ENCODE measurements around the gene CC2D1A.

The CC2D1A gene

DNA sequence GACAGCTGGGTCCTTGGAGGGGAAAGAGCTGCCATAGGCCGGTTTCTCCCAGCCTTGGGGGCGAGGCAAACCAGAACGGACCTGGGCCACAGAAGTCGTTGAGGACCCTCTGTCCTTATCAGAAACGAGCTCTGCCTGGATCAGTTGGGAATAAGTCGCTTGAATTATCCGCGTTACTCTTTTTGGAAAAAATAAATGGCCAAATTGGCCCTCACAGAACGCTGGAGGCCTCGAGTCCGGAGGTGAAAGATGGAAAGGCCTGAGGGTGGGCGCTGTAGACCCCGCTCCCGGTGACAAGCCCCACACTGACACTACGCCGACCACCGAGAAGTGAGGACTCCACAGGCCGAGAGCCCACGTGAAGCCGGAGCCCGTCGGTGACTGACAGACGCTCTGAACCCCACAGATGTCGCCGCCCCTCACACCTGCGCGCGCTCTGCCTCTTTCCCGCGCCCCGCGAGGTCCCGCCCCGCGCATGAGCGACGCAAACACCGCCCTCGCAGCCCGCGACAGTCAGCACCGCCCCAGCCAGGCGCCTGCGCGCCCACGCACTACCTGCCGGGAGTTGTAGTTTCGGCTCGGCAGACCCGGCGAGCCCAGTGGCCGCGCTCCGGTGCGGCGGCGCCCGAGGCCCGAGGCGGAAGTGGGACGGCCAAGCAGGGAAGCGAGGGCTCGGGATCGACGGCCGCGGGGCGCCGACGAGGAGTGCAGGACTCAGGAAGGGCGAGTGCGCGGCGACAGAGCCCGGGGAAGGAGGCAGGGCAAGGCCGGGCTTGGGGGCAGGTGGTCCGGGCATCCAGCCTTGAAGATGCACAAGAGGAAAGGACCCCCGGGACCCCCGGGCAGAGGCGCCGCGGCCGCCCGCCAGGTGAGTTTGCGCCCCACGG lies at the start of gene CC2D1A, which contains the start of gene BRME1:
Gene CC2D1A, plus strand, starts transcription at position 568 of the 887 bp plus-strand sequence. Its CDS starts 241 bp downstream, at position 809.
Gene BRME1, minus strand, starts transcription at position 484 of the 887 bp plus-strand sequence. CDS start 1,225 bp downstream, outside the sequence.
- TF ChIP-seq, protein P1, sequence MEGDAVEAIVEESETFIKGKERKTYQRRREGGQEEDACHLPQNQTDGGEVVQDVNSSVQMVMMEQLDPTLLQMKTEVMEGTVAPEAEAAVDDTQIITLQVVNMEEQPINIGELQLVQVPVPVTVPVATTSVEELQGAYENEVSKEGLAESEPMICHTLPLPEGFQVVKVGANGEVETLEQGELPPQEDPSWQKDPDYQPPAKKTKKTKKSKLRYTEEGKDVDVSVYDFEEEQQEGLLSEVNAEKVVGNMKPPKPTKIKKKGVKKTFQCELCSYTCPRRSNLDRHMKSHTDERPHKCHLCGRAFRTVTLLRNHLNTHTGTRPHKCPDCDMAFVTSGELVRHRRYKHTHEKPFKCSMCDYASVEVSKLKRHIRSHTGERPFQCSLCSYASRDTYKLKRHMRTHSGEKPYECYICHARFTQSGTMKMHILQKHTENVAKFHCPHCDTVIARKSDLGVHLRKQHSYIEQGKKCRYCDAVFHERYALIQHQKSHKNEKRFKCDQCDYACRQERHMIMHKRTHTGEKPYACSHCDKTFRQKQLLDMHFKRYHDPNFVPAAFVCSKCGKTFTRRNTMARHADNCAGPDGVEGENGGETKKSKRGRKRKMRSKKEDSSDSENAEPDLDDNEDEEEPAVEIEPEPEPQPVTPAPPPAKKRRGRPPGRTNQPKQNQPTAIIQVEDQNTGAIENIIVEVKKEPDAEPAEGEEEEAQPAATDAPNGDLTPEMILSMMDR (IDR thresholded peaks at IDR 0.05) = no peak

GRCh38 chr19:13856497-13856896 lies 49.5 kb upstream of the CC2D1A start:
- TF ChIP-seq, protein P1 (IDR thresholded peaks at IDR 0.05) = no peak

DNA sequence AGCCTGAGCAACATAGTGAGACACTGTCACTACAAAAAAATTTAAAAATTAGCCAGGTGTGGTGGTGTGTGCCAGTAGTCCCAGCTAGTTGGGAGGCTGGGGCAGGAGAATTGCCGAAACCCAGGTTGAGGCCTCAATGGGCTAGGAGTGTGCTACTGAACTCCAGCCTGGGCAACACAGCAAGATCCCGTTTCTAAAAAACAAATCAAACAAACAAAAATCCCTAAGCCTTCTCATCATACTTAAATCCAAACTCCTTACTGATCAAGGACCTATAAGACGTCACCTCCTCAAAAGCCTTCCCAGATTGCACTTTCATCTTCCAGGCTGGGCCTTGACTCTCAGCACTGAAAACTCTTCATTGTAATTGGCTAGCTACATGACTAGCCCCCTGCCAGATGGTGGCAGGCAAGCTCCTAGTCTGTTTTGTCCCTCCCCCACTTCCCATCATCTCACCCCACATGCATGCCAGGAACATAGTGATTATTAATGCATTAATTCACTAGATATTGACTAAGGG lies 46.6 kb upstream of the CC2D1A start:
- TF ChIP-seq, protein P1 (IDR thresholded peaks at IDR 0.05) = no peak

DNA sequence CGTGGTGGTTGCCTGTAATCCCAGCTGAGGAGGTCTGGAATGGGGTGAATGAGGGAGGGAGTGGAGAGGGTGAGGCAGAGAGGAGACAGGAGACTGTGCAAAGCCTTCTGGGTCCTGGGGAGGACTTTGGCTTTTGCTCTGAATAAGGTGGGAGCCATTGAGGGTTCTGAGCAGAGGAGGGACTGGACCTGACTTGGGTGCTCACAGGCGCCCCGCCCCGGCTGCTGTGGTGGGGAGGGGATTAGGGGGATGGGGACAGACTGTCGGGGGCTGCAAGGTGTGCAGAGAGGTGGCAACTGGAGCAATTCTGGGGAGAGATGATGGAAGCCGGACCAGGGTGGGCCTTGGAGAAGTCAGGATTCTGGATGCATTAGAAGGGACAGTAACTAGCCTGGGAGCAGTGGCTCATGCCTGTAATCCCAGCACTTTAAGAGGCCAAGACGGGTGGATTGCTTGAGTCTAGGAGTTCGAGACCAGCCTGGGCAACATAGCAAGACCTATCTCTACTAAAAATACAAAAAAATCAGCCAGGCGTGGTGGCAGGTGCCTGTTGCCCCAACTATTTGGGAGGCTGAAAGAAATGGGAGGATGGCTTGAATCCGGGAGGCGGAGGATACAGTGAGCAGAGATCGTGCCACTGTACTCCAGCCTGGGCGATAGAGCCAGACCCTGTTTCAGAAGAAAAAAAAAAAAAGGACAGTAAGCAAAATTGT lies 45.2 kb upstream of the CC2D1A start:
- TF ChIP-seq, protein P1 (IDR thresholded peaks at IDR 0.05) = no peak

DNA sequence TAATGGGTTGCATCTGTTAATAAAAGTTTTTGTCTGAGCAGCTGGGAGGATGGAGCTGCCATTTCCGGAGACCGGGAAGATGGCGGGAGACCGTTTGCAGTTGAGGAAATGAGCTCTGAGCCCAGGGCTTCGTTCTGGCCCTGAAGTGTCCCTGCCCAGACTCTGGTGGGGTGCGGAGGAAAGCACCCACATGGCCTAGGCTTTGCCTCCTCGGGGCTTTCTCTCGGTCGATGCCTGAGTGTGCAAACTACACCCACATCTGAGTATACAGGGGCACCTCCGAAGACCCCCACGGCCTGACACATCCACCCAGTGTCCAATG lies 44.6 kb upstream of the CC2D1A start:
- TF ChIP-seq, protein P1 (IDR thresholded peaks at IDR 0.05) = no peak

- TF ChIP-seq, protein P1 (IDR thresholded peaks at IDR 0.05) = peak; percentile 95
Measured at GRCh38 chr19:13861714-13862531, 44.1 kb upstream of the CC2D1A start.
